Gastrocnemius medialis (tissue), 4 donors: ENCODE measurements around the gene PADI4.

Experiments used
- POLR2A ChIP-seq, 2 donors: fragments of 450-650 bp; IDR thresholded peaks; one replicate each; pipeline ENCODE4 v1.6.1; 2017; ENCODE audit warnings: antibody characterized with exemption in 2 of 2, mild to moderate bottlenecking in 2 of 2, moderate library complexity in 2 of 2
- TF ChIP-seq, protein P1 (sequence below), 5 experiments: fragments of 450-650 bp in 3 of 5; fragments of 200-600 bp in 2 of 5; sonication (generic) in 2 of 5; IDR thresholded peaks in 4 of 5; conservative IDR thresholded peaks in 1 of 5; 1 replicate in 4 of 5; 2 replicates in 1 of 5; pipeline ENCODE4 v1.5.1; 2016 to 2019; ENCODE audit warnings: antibody characterized with exemption in 5 of 5, mild to moderate bottlenecking in 3 of 5, moderate library complexity in 3 of 5

DNA sequence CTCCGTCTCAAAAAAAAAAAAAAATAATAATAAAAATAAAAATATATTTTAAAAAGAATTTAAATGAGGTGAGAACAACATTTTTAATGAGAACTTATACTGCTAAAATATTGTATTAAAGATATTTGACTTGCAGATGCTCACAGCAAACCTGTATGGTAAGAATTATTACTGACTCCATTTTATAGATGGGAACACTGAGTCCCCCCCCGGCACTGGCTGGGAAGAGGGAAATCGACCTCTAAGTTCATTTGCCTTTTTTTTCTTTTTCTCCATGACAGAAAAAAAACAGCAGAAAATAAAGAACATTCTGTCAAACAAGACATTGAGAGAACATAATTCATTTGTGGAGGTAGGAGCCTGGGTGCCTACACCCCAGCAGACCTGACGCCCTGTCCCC lies 50.6 kb downstream of the PADI4 start:
- no peak for TF ChIP-seq POLR2A (IDR thresholded peaks at IDR 0.05)
- TF ChIP-seq, protein P1, sequence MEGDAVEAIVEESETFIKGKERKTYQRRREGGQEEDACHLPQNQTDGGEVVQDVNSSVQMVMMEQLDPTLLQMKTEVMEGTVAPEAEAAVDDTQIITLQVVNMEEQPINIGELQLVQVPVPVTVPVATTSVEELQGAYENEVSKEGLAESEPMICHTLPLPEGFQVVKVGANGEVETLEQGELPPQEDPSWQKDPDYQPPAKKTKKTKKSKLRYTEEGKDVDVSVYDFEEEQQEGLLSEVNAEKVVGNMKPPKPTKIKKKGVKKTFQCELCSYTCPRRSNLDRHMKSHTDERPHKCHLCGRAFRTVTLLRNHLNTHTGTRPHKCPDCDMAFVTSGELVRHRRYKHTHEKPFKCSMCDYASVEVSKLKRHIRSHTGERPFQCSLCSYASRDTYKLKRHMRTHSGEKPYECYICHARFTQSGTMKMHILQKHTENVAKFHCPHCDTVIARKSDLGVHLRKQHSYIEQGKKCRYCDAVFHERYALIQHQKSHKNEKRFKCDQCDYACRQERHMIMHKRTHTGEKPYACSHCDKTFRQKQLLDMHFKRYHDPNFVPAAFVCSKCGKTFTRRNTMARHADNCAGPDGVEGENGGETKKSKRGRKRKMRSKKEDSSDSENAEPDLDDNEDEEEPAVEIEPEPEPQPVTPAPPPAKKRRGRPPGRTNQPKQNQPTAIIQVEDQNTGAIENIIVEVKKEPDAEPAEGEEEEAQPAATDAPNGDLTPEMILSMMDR (IDR thresholded peaks at IDR 0.05 in 4 of 5, conservative IDR thresholded peaks at IDR 0.05 in 1 of 5) = no peak
